Activated CD8-positive, alpha-beta T cell treated with anti-CD3 and anti-CD28 coated beads for 36 hours (primary cell): ENCODE measurements around the gene KLLN. TPM values are rescaled to one million over a fixed set of nuclear protein-coding genes. Genes with fewer than 3 reads are reported as not detected.
A peak's percentile ranks its signal among the peaks of the same experiment; 100 is the strongest.
"Not testable (repeated sequence)": the region's sequence is repeated elsewhere in the genome, so short reads cannot be mapped to it uniquely, and the experiment has no call there.

ENCODE experiments used
- ATAC-seq: fragments of 200-7000 bp; cut with Tn5 transposase; one replicate; pipeline ENCODE4 v1.10.0; 2021; ENCODE audit warnings: mild to moderate bottlenecking, moderate library complexity
- CTCF ChIA-PET: fragments of 350-600 bp; sonication (Branson Sonifier 250); formaldehyde crosslinking; loops from one replicate; lab custom pipeline; 2021; ENCODE audit warnings: antibody characterized with exemption; lab: Charles Lee
- POLR2A ChIA-PET: fragments of 350-600 bp; sonication (Branson Sonifier 250); formaldehyde crosslinking; loops from one replicate; lab custom pipeline; 2021; ENCODE audit warnings: antibody characterized with exemption; lab: Charles Lee
- DNase-seq: peaks from one replicate; pipeline ENCODE4 v3.0.0-alpha.2; 2020
- H3K27ac Mint-ChIP-seq: one replicate; pipeline ENCODE4 v1.8.0; 2021; ENCODE audit warnings: mild to moderate bottlenecking, mixed read lengths
- H3K27me3 Mint-ChIP-seq: one replicate; pipeline ENCODE4 v1.8.0; 2021; ENCODE audit warnings: mixed read lengths
- H3K36me3 Mint-ChIP-seq: one replicate; pipeline ENCODE4 v1.8.0; 2021; ENCODE audit warnings: low read depth, mixed read lengths
- H3K4me1 Mint-ChIP-seq: one replicate; pipeline ENCODE4 v1.8.0; 2021; ENCODE audit warnings: low read depth, mixed read lengths
- H3K4me3 Mint-ChIP-seq: one replicate; pipeline ENCODE4 v1.8.0; 2021; ENCODE audit warnings: mild to moderate bottlenecking, moderate library complexity, mixed read lengths
- H3K9me3 Mint-ChIP-seq: one replicate; pipeline ENCODE4 v1.8.0; 2021; ENCODE audit warnings: mixed read lengths
- CTCF ChIP-seq: fragments of 200-600 bp; IDR thresholded peaks from one replicate; pipeline ENCODE4 v1.8.0; 2022; ENCODE audit warnings: antibody characterized with exemption, mild to moderate bottlenecking
- intact Hi-C: fragments of 100-400 bp; cut with micrococcal nuclease; formaldehyde crosslinking; loops from one replicate; pipeline ENCODE4 v1.10.0; 2022
- total RNA-seq, 2 experiments: library from RNA; stranded (reverse); gene quantifications; one replicate each; pipeline ENCODE4 v1.2.3, GENCODE V29; 2021

The KLLN gene
- total RNA-seq, 2 experiments from 2014 or later, result 0.43 to 0.61 TPM

- peak overlapping the region; percentile 95 for H3K27ac Mint-ChIP-seq
- TF ChIP-seq CTCF, result no peak
- peak overlapping the region; percentile 87 for H3K4me3 Mint-ChIP-seq
- DNase-seq (peak; percentile 95), ATAC-seq (peak; percentile 63)
- H3K4me1 Mint-ChIP-seq, result peaks cover 22% of the 10 kb centered on the region
- ChIA-PET POLR2A (interaction anchor here (0.6 to 3.9 kb wide), 23 partner anchors 9 to 1130 kb away, joined by 3 to 28 read pairs (median 3); partner anchors contain the start of gene ATAD1), CTCF (interaction anchor here (1.0 to 7.5 kb wide), 9 partner anchors 44 to 530 kb away, joined by 3 to 63 read pairs (median 5); partner anchors contain the start of gene ATAD1)
- intact Hi-C loops, result loop anchor here (1.0 to 5.0 kb wide), 3 partner anchors 45 to 525 kb away; partner anchors contain the start of gene ATAD1
- peaks cover 21% of the 10 kb centered on the region for H3K36me3 Mint-ChIP-seq
- H3K9me3 Mint-ChIP-seq, result no peaks in the 10 kb centered on the region
- H3K27me3 Mint-ChIP-seq, result no peaks in the 10 kb centered on the region
Measured at GRCh38 chr10:87861953-87862678, 1.2 kb downstream of the KLLN start.

- intact Hi-C loops, result loop anchor here (5.0 kb wide), 2 partner anchors 44 to 526 kb away; partner anchors contain the start of gene ATAD1
- peak; percentile 54 for DNase-seq
- Mint-ChIP-seq H3K4me1 (peaks cover 18% of the 10 kb centered on the region), H3K9me3 (no peaks in the 10 kb centered on the region), H3K4me3 (peak overlapping the region; percentile 87), H3K36me3 (peaks cover 18% of the 10 kb centered on the region), H3K27ac (peak overlapping the region; percentile 95), H3K27me3 (no peaks in the 10 kb centered on the region)
- ATAC-seq, result no peak
- ChIA-PET CTCF (interaction anchor here (1.0 to 7.5 kb wide), 6 partner anchors 230 to 530 kb away, joined by 3 to 63 read pairs (median 6); no protein-coding TSS in a partner anchor), POLR2A (interaction anchor here (0.6 to 3.9 kb wide), 19 partner anchors 10 to 1130 kb away, joined by 3 to 28 read pairs (median 3); partner anchors contain the start of gene ATAD1)
- no peak for TF ChIP-seq CTCF
Measured at GRCh38 chr10:87861566-87861952, 1.8 kb downstream of the KLLN start.

GRCh38 chr10:87860816-87861403 lies 2.4 kb downstream of the KLLN start:
- H3K27ac Mint-ChIP-seq, result peak overlapping the region; percentile 95
- ChIA-PET POLR2A (interaction anchor here (1.1 to 3.9 kb wide), 8 partner anchors 10 to 1131 kb away, joined by 3 to 28 read pairs (median 8); partner anchors contain the start of gene ATAD1), CTCF (interaction anchor here (1.0 to 7.5 kb wide), 5 partner anchors 9 to 694 kb away, joined by 3 to 63 read pairs (median 4); no protein-coding TSS in a partner anchor)
- peaks cover 17% of the 10 kb centered on the region for H3K4me1 Mint-ChIP-seq
- H3K9me3 Mint-ChIP-seq, result no peaks in the 10 kb centered on the region
- ATAC-seq, result no peak
- no peak for TF ChIP-seq CTCF
- no peaks in the 10 kb centered on the region for H3K27me3 Mint-ChIP-seq
- intact Hi-C loops, result loop anchor here (5.0 kb wide), 2 partner anchors 44 to 526 kb away; partner anchors contain the start of gene ATAD1
- peaks cover 15% of the 10 kb centered on the region for H3K36me3 Mint-ChIP-seq
- DNase-seq, result no peak
- peak overlapping the region; percentile 87 for H3K4me3 Mint-ChIP-seq

- ATAC-seq, result no peak
- Mint-ChIP-seq H3K4me1 (peaks cover 22% of the 10 kb centered on the region), H3K9me3 (peaks cover 3% of the 10 kb centered on the region), H3K36me3 (peaks cover 11% of the 10 kb centered on the region), H3K4me3 (no peak overlapping the region), H3K27ac (no peak overlapping the region), H3K27me3 (no peaks in the 10 kb centered on the region)
- CTCF ChIA-PET, result interaction anchor here (1.0 to 7.5 kb wide), 4 partner anchors 8 to 695 kb away, joined by 3 to 63 read pairs (median 4); no protein-coding TSS in a partner anchor
- peak; percentile 58 for TF ChIP-seq CTCF
- intact Hi-C loops, result loop anchor here (5.0 kb wide), 2 partner anchors 43 to 527 kb away; partner anchors contain the start of gene ATAD1
- DNase-seq, result peak; percentile 46
- POLR2A ChIA-PET, result no interaction called here
Measured at GRCh38 chr10:87860156-87860795, 3.1 kb downstream of the KLLN start.

GRCh38 chr10:87855665-87856064 lies 7.7 kb downstream of the KLLN start:
- H3K27ac Mint-ChIP-seq, POLR2A ChIA-PET, H3K9me3 Mint-ChIP-seq, H3K27me3 Mint-ChIP-seq, H3K4me3 Mint-ChIP-seq, H3K36me3 Mint-ChIP-seq, intact Hi-C loops, ATAC-seq, DNase-seq: not testable (repeated sequence)
- CTCF ChIA-PET, result interaction anchor here (1.4 kb wide), 1 partner anchor 11 kb away, joined by 4 read pairs; no protein-coding TSS in a partner anchor
- peaks cover 24% of the 10 kb centered on the region for H3K4me1 Mint-ChIP-seq

GRCh38 chr10:87855247-87855646 lies 8.1 kb downstream of the KLLN start:
- ATAC-seq, H3K4me3 Mint-ChIP-seq, DNase-seq, H3K9me3 Mint-ChIP-seq, H3K36me3 Mint-ChIP-seq, intact Hi-C loops, H3K27ac Mint-ChIP-seq, H3K27me3 Mint-ChIP-seq, CTCF ChIA-PET: not testable (repeated sequence)
- peaks cover 20% of the 10 kb centered on the region for H3K4me1 Mint-ChIP-seq
- POLR2A ChIA-PET, result interaction anchor here (0.7 kb wide), 1 partner anchor 236 kb away, joined by 3 read pairs; no protein-coding TSS in a partner anchor
